Measurements from ENCODE around the gene HPCA.

HPCA gene

DNA sequence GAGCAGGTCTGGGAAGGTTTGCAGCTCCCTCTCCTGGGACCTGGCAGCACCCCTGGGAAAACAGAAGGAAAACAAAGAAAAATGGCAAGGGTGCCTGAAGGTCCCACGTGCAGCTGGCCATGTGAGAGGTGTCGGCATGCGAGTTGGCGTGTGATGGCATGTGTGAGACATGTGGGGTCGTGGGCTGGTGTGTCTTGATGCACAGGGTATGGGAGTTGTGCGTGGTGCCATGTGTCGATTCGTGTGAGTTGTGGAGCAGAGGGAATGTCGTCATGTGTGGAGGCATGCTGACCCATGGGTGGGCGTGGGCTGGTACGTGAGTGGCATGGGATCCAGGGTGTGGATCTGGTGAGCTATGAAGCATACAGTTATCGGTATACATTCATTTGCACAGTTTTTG, 1.3 kb downstream of the HPCA start:
- no peak for ATAC-seq
- TF ChIP-seq ARNTL (CRISPR knock-in tag; IDR thresholded peaks at IDR 0.05; ENCODE audit: borderline replicate concordance, low read depth) = no peak
- no peak for TF ChIP-seq ZC3H10 (CRISPR knock-in tag; IDR thresholded peaks at IDR 0.05)
- no peak for TF ChIP-seq ESRRG (CRISPR knock-in tag; IDR thresholded peaks at IDR 0.05)
- TF ChIP-seq CSDC2 (CRISPR knock-in tag; IDR thresholded peaks at IDR 0.05) = no peak
- TF ChIP-seq ZNF565 (CRISPR knock-in tag; conservative IDR thresholded peaks at IDR 0.05; ENCODE audit: low read depth) = no peak
- TF ChIP-seq PPARA (CRISPR knock-in tag; IDR thresholded peaks at IDR 0.05; ENCODE audit: borderline replicate concordance) = no peak
- TF ChIP-seq ISL1 (CRISPR knock-in tag; IDR thresholded peaks at IDR 0.05) = no peak
- TF ChIP-seq ZNF8 (CRISPR knock-in tag; IDR thresholded peaks at IDR 0.05) = no peak
- no peak for TF ChIP-seq PATZ1 (CRISPR knock-in tag; IDR thresholded peaks at IDR 0.05; ENCODE audit: borderline replicate concordance)
- no peak for TF ChIP-seq CSRNP3 (CRISPR knock-in tag; IDR thresholded peaks at IDR 0.05)
- no peak for TF ChIP-seq ZFP30 (CRISPR knock-in tag; IDR thresholded peaks at IDR 0.05)
- no peak for TF ChIP-seq ZNF70 (CRISPR knock-in tag; IDR thresholded peaks at IDR 0.05)

DNA sequence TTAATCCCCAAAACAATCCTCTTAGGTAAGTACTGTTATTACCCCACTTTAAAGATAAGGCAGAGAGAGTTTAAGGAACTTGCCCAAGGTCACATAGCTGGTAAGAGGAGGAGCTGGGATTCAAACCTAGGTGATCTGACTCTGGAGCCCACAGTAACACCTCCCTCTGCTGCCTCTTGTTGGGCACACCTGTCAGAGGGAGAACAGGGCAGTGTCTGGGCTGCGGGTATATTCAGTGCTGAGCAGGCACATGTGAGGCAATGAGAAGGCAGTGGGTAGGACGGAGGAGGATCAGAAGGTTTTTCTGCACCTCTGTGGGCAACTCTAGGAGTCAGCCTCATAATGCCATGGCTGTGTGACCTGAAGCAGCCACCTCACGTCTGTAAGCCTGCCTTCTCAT, 1.8 kb downstream of the HPCA start:
- no peak for ATAC-seq
- TF ChIP-seq ZNF70 (CRISPR knock-in tag; IDR thresholded peaks at IDR 0.05) = no peak
- no peak for TF ChIP-seq SNAI2 (CRISPR knock-in tag; IDR thresholded peaks at IDR 0.05)

GRCh38 chr1:32888677-32889420, 2.6 kb downstream of the HPCA start:
- TF ChIP-seq TCF4 (CRISPR knock-in tag; IDR thresholded peaks at IDR 0.05; ENCODE audit: borderline replicate concordance) (no peak), ARNTL (CRISPR knock-in tag; IDR thresholded peaks at IDR 0.05; ENCODE audit: borderline replicate concordance, low read depth) (no peak), PPARA (CRISPR knock-in tag; IDR thresholded peaks at IDR 0.05; ENCODE audit: borderline replicate concordance) (no peak), ZC3H10 (CRISPR knock-in tag; IDR thresholded peaks at IDR 0.05) (no peak), CSRNP3 (CRISPR knock-in tag; IDR thresholded peaks at IDR 0.05) (no peak), RARB (CRISPR knock-in tag; IDR thresholded peaks at IDR 0.05) (no peak), OSR1 (CRISPR knock-in tag; IDR thresholded peaks at IDR 0.05) (no peak), ZNF8 (CRISPR knock-in tag; IDR thresholded peaks at IDR 0.05) (no peak), TSHZ2 (CRISPR knock-in tag; IDR thresholded peaks at IDR 0.05) (no peak), CSDC2 (CRISPR knock-in tag; IDR thresholded peaks at IDR 0.05) (no peak), TOX (CRISPR knock-in tag; IDR thresholded peaks at IDR 0.05; ENCODE audit: borderline replicate concordance) (no peak), ISL1 (CRISPR knock-in tag; IDR thresholded peaks at IDR 0.05) (no peak), ZFP3 (CRISPR knock-in tag; IDR thresholded peaks at IDR 0.05) (no peak), PATZ1 (CRISPR knock-in tag; IDR thresholded peaks at IDR 0.05; ENCODE audit: borderline replicate concordance) (no peak), BACH2 (CRISPR knock-in tag; IDR thresholded peaks at IDR 0.05; ENCODE audit: borderline replicate concordance) (no peak)
- TF ChIP-seq, protein P1, sequence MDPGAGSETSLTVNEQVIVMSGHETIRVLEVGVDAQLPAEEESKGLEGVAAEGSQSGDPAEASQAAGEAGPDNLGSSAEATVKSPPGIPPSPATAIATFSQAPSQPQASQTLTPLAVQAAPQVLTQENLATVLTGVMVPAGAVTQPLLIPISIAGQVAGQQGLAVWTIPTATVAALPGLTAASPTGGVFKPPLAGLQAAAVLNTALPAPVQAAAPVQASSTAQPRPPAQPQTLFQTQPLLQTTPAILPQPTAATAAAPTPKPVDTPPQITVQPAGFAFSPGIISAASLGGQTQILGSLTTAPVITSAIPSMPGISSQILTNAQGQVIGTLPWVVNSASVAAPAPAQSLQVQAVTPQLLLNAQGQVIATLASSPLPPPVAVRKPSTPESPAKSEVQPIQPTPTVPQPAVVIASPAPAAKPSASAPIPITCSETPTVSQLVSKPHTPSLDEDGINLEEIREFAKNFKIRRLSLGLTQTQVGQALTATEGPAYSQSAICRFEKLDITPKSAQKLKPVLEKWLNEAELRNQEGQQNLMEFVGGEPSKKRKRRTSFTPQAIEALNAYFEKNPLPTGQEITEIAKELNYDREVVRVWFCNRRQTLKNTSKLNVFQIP (CRISPR knock-in tag; IDR thresholded peaks at IDR 0.05; ENCODE audit: borderline replicate concordance, low read depth) = no peak
- ATAC-seq = no peak
